SKM-1 treated with dmso at 0.1 percent for 144 hours (cell line): ENCODE measurements around the gene NRL.

Experiments used
- DNase-seq: peaks from one replicate; lab custom pipeline; 2025; ENCODE audit not compliant: unreplicated experiment; lab: John Stamatoyannopoulos, UW

The NRL gene

GRCh38 chr14:24100982-24101494, 13.7 kb downstream of the NRL start:
- DNase-seq = no peak

- DNase-seq = no peak
Observed at GRCh38 chr14:24100197-24100981, 14.4 kb downstream of the NRL start.

- no peak for DNase-seq
Observed at GRCh38 chr14:24098927-24099813, 15.6 kb downstream of the NRL start.

- DNase-seq = no peak
Observed at GRCh38 chr14:24098229-24098926, 16.4 kb downstream of the NRL start.

GRCh38 chr14:24096545-24097181, 18.1 kb downstream of the NRL start:
- no peak for DNase-seq

- DNase-seq = peak; percentile 36
Observed at GRCh38 chr14:24095271-24096068, 19.3 kb downstream of the NRL start.

GRCh38 chr14:24094841-24095270, 19.9 kb downstream of the NRL start:
- no peak for DNase-seq

- DNase-seq = peak; percentile 69
Observed at GRCh38 chr14:24093901-24094840, 20.6 kb downstream of the NRL start, which contains the start of gene PCK2. Gene PCK2 (plus strand): TSS chr14:24094311. CDS start chr14:24094406, 95 bp downstream.

- no peak for DNase-seq
Observed at GRCh38 chr14:24093207-24093900, 21.4 kb downstream of the NRL start.

- DNase-seq = no peak
Observed at GRCh38 chr14:24092505-24093206, 22.1 kb downstream of the NRL start.

- DNase-seq = no peak
Observed at GRCh38 chr14:24092110-24092504, 22.6 kb downstream of the NRL start.

- no peak for DNase-seq
Observed at GRCh38 chr14:24089890-24090289, 24.9 kb downstream of the NRL start.

- no peak for DNase-seq
Observed at GRCh38 chr14:24088095-24088494, 26.7 kb downstream of the NRL start.

GRCh38 chr14:24087004-24087403, 27.7 kb downstream of the NRL start:
- DNase-seq = no peak

GRCh38 chr14:24086193-24086955, 28.4 kb downstream of the NRL start:
- no peak for DNase-seq

- no peak for DNase-seq
Observed at GRCh38 chr14:24085215-24085614, 29.5 kb downstream of the NRL start.

- DNase-seq = no peak
Observed at GRCh38 chr14:24084440-24084839, 30.3 kb downstream of the NRL start.
